ENCODE data around the gene GSG1L. TPM values are rescaled to one million over a fixed set of nuclear protein-coding genes. Genes with fewer than 3 reads are reported as not detected.

GSG1L gene
- total and polyA plus RNA-seq, 4 donors, result not detected

DNA sequence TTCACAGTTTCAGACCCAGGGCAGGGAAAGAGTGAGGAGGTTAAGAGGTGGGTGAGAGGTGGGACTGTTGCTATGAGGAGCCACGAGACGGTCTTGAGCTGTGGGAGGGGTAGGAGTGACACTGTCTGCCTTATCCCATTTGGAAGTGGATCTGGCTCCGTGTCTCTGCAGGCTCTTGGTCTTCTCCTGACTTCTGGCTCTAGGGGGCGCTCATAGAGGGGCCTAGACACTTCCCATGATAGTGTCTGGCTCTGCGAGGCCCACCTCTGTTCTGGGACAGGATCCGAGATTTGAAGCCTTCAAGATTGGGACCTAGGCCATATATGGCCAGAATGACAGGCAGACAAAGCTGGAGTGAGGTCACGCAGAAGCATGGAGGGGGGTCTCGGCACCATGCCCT, 204.5 kb downstream of the GSG1L start:
- Histone ChIP-seq H3K9me3 (ENCODE audit: control insufficient read depth in 4 of 4, low read length in 3 of 4) (peaks cover 0 to 13% (median 5%) of the 10 kb centered on the region in 4 donors), H3K4me3 (ENCODE audit: low read depth in 1 of 3, low read length in 3 of 3) (no peak overlapping the region), H3K9ac (ENCODE audit: low read depth in 1 of 2, low read length in 2 of 2) (no peak overlapping the region), H3K27me3 (ENCODE audit: control insufficient read depth in 4 of 4, insufficient read depth in 4 of 4, low read length in 3 of 4) (no peaks in the 10 kb centered on the region), H3K27ac (ENCODE audit: low read depth in 1 of 2, low read length in 2 of 2) (no peak overlapping the region), H3K4me1 (ENCODE audit: control insufficient read depth in 4 of 4, insufficient read depth in 4 of 4, low read length in 3 of 4) (no peaks in the 10 kb centered on the region), H3K36me3 (ENCODE audit: control insufficient read depth in 4 of 4, insufficient read depth in 3 of 4, low read depth in 1 of 4, low read length in 3 of 4) (no peaks in the 10 kb centered on the region)
- no peak for TF ChIP-seq FOXA2 (IDR thresholded peaks at IDR 0.05)
- TF ChIP-seq YY1 (IDR thresholded peaks at IDR 0.05), result no peak
- DNase-seq (ENCODE audit: low spot score), result no peak
- WGBS, result 52% methylated on average over 8 of the region's 8 CpGs

GRCh38 chr16:27853651-27854050, 209.9 kb downstream of the GSG1L start:
- 69% methylated on average over 3 of the region's 3 CpGs for WGBS
- TF ChIP-seq GABPA (IDR thresholded peaks at IDR 0.05 in 1 of 2, conservative IDR thresholded peaks at IDR 0.05 in 1 of 2) (no peak), REST (IDR thresholded peaks at IDR 0.05) (no peak), TAF1 (conservative IDR thresholded peaks at IDR 0.05) (no peak)

DNA sequence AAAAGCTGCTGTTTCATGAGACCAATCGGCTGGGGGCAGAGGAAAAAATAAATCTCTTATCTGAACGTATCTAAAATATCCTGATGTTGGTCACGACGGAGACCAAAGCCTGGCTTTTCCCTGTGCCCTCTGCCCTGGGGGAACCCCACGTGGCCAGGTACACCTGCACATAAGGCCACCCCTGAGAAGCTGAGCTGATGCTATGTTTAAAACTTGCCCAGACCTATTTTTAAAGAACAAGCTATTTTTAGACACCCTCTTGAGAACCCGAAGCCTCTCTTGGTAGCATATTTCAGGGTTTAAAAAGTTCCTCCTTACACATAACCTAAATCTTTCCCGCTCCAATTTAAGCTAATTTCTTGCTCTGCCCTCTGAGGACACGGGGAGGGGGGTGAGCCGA, 210.4 kb downstream of the GSG1L start:
- Histone ChIP-seq H3K27ac (ENCODE audit: low read depth in 1 of 2, low read length in 2 of 2) (no peak overlapping the region), H3K27me3 (ENCODE audit: control insufficient read depth in 4 of 4, insufficient read depth in 4 of 4, low read length in 3 of 4) (peaks cover 0 to 5% (median 0%) of the 10 kb centered on the region in 4 donors), H3K4me3 (ENCODE audit: low read depth in 1 of 3, low read length in 3 of 3) (no peak overlapping the region), H3K36me3 (ENCODE audit: control insufficient read depth in 4 of 4, insufficient read depth in 3 of 4, low read depth in 1 of 4, low read length in 3 of 4) (no peaks in the 10 kb centered on the region), H3K4me1 (ENCODE audit: control insufficient read depth in 4 of 4, insufficient read depth in 4 of 4, low read length in 3 of 4) (no peaks in the 10 kb centered on the region), H3K9ac (ENCODE audit: low read depth in 1 of 2, low read length in 2 of 2) (no peak overlapping the region), H3K9me3 (ENCODE audit: control insufficient read depth in 4 of 4, low read length in 3 of 4) (no peaks in the 10 kb centered on the region)
- DNase-seq (ENCODE audit: low spot score), result no peak
- TF ChIP-seq, protein P1, sequence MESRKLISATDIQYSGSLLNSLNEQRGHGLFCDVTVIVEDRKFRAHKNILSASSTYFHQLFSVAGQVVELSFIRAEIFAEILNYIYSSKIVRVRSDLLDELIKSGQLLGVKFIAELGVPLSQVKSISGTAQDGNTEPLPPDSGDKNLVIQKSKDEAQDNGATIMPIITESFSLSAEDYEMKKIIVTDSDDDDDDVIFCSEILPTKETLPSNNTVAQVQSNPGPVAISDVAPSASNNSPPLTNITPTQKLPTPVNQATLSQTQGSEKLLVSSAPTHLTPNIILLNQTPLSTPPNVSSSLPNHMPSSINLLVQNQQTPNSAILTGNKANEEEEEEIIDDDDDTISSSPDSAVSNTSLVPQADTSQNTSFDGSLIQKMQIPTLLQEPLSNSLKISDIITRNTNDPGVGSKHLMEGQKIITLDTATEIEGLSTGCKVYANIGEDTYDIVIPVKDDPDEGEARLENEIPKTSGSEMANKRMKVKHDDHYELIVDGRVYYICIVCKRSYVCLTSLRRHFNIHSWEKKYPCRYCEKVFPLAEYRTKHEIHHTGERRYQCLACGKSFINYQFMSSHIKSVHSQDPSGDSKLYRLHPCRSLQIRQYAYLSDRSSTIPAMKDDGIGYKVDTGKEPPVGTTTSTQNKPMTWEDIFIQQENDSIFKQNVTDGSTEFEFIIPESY (IDR thresholded peaks at IDR 0.05), result no peak
- no peak for TF ChIP-seq NR2F2 (IDR thresholded peaks at IDR 0.05)
- no peak for TF ChIP-seq FOXA1 (IDR thresholded peaks at IDR 0.05)
- no peak for TF ChIP-seq SP1 (IDR thresholded peaks at IDR 0.05)
- no peak for TF ChIP-seq HNF4G (IDR thresholded peaks at IDR 0.05)
- TF ChIP-seq CTCF (IDR thresholded peaks at IDR 0.05; ENCODE audit: low read depth, low read length, missing input control), result no peak
- no peak for TF ChIP-seq RXRA (IDR thresholded peaks at IDR 0.05)
- TF ChIP-seq, protein P2, sequence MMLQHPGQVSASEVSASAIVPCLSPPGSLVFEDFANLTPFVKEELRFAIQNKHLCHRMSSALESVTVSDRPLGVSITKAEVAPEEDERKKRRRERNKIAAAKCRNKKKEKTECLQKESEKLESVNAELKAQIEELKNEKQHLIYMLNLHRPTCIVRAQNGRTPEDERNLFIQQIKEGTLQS (IDR thresholded peaks at IDR 0.05), result no peak
- TF ChIP-seq JUND (IDR thresholded peaks at IDR 0.05), result no peak
- no peak for TF ChIP-seq FOXA2 (IDR thresholded peaks at IDR 0.05)
- no peak for TF ChIP-seq HNF4A (conservative IDR thresholded peaks at IDR 0.05)
- no peak for TF ChIP-seq GABPA (IDR thresholded peaks at IDR 0.05 in 1 of 2, conservative IDR thresholded peaks at IDR 0.05 in 1 of 2)
- TF ChIP-seq, protein P3, sequence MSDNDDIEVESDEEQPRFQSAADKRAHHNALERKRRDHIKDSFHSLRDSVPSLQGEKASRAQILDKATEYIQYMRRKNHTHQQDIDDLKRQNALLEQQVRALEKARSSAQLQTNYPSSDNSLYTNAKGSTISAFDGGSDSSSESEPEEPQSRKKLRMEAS (IDR thresholded peaks at IDR 0.05), result no peak
- TF ChIP-seq YY1 (IDR thresholded peaks at IDR 0.05), result no peak
- TF ChIP-seq TAF1 (conservative IDR thresholded peaks at IDR 0.05), result no peak
- TF ChIP-seq EGR1 (IDR thresholded peaks at IDR 0.05; ENCODE audit: low read depth in 2 of 2), result no peak
- no peak for TF ChIP-seq REST (IDR thresholded peaks at IDR 0.05)
- WGBS, result 53% methylated on average over 9 of the region's 9 CpGs

More at GRCh38 chr16:27853651-27854050, 209.9 kb downstream of the GSG1L start:
- no peak overlapping the region for H3K27ac ChIP-seq (ENCODE audit: low read depth in 1 of 2, low read length in 2 of 2)
- peaks cover 0 to 5% (median 0%) of the 10 kb centered on the region in 4 donors for H3K27me3 ChIP-seq (ENCODE audit: control insufficient read depth in 4 of 4, insufficient read depth in 4 of 4, low read length in 3 of 4)
- no peak overlapping the region for H3K4me3 ChIP-seq (ENCODE audit: low read depth in 1 of 3, low read length in 3 of 3)
- H3K36me3 ChIP-seq (ENCODE audit: control insufficient read depth in 4 of 4, insufficient read depth in 3 of 4, low read depth in 1 of 4, low read length in 3 of 4), result no peaks in the 10 kb centered on the region
- no peaks in the 10 kb centered on the region for H3K4me1 ChIP-seq (ENCODE audit: control insufficient read depth in 4 of 4, insufficient read depth in 4 of 4, low read length in 3 of 4)
- DNase-seq (ENCODE audit: low spot score), result no peak
- no peak overlapping the region for H3K9ac ChIP-seq (ENCODE audit: low read depth in 1 of 2, low read length in 2 of 2)
- no peaks in the 10 kb centered on the region for H3K9me3 ChIP-seq (ENCODE audit: control insufficient read depth in 4 of 4, low read length in 3 of 4)
